Stimulated activated CD4-positive, alpha-beta T cell treated with anti-CD3 and anti-CD28 coated beads, TNF-alpha, amount 100 ng/mL, for 24 hours (primary cell): ENCODE results near the gene ADCY10.
"Not testable (repeated sequence)": the region's sequence is repeated elsewhere in the genome, so short reads cannot be mapped to it uniquely, and the experiment has no call there.

ENCODE experiments used
- DNase-seq, 3 experiments: peaks; one replicate each; pipeline ENCODE4 v3.0.0-alpha.2; 2020; ENCODE audit warnings: low read depth in 3 of 3

Gene ADCY10

DNA sequence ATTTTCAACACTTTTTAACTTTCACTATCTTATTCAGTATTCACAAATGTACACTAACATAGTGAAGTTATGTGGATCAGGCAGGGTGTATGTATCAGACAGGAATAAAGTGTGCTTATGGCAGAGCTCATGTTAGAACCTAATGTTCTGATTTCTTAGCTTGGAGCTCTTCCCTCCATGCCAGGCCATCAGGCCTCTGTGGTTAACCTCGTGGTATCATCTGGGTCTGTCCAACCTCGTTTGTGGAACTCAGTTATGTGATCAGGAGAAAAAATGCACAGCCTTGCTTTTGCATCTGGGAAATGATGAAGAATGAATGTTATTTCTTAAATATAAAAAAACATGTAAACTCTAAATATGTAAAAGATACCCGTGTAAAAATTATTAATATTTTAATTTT lies 105.2 kb downstream of the ADCY10 start:
- no peak for DNase-seq

DNA sequence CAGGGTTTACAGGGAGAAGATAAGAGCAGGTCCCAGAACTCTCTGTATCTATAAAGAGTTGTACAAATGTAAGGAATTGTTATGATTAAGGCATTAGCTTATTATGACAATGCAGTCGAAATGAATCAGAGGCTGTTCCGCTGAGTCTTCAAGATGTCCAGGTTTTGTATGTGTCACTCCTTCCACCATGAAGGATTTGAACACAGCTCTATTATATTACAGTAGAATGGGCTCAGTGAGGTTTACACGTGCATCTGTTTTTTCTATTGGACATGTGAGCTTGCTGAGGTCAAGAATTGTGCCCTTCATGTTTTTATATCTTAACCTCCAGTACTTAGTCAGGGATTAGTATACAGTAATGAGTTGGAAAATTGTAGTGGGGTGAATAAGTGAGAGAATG lies 105.8 kb downstream of the ADCY10 start:
- DNase-seq, result no peak

DNA sequence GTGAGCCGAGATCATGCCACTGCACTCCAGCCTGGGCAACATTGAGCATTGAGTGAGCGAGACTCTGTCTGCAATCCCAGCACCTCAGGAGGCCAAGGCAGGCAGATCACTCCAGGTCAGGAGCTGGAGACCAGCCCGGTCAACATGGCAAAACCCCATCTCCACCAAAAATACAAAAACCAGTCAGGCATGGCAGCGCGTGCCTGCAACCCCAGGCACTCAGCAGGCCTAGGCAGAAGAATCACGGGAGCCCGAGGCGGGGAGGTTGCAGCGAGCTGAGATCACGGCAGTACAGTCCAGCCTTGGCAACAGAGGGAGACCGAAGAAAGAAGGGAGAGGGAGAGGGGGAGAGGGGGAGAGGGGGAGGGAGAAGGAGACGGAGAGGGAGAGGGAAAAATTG lies 107.3 kb downstream of the ADCY10 start:
- DNase-seq, result not testable (repeated sequence)

DNA sequence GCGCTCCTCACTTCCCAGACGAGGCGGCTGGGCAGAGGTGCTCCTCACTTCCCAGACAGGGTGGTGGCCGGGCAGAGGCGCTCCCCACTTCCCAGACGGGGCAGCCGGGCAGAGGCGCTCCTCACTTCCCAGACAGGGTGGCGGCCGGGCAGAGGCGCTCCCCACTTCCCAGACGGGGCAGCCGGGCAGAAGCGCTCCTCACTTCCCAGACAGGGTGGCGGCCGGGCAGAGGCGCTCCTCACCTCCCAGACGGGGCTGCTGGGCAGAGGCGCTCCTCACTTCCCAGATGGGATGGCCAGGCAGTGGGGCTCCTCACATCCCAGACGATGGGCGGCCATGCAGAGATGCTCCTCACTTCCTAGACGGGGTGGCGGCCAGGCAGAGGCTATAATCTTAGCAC lies 107.7 kb downstream of the ADCY10 start:
- not testable (repeated sequence) for DNase-seq

DNA sequence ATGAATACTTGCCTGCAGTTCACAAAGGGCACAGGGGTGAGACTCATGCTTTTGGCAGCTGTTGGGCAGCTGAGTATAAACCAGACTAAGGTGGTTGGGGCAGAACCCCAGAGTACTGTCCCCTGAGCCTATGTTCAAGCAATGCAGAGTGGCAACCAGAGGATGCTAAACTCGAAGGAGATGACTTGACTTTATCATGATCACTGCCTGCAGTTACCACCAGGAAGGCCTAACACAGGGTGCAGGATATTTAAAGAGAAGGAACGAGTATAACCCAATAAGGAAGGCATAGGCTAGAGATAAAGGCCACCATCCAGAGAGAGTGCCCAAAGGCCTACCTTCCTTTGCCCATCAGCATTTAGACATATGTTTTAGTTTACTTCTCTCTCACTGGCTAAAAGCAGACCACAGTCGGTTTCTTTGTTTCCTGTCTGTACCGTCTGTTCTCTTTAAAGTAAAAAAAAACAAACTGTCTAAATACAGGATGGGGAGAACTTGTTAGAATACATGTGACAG lies 108.8 kb downstream of the ADCY10 start:
- DNase-seq, result no peak

DNA sequence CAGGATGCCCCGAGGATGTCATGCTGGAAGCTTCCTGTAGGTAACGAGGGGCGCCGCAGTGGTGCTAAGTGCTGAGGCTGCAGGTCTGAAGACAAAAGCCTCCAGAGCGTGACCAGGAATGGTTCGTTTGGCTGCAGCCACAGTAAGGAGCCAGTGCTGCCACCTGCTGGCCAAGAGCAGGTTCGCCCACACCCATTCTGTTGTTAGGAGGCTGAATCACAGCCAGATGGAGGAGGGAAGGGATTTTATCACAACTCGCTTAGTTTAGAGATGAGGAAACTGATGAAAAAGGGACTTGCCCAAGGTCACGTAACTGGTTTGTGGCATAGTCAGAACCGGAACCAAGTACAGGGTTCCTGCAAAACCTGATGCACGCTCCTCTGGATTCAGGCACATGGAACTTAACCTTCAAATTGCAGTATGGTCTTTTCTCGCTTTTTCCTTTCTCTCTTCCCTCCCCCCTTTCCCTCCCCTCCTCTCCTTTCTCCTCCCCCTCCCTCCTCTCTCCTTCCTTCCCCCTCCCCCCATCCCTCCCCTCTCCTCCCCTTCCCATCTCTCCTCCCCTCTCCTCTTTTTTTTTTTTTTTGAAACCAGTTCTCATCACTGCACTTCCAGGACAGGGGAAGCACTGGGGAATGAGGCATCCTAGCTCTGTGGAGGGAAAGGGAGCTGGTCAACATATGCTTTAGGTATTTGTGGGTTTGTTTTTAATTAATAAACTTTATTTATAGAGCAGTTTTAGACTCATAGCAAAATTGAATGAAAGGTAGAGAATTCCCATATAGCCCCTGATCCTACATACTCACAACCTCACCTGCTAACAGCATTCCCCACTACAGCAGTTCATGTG lies 110.4 kb downstream of the ADCY10 start:
- peak; percentile 83 to 90 (median 85) for DNase-seq

DNA sequence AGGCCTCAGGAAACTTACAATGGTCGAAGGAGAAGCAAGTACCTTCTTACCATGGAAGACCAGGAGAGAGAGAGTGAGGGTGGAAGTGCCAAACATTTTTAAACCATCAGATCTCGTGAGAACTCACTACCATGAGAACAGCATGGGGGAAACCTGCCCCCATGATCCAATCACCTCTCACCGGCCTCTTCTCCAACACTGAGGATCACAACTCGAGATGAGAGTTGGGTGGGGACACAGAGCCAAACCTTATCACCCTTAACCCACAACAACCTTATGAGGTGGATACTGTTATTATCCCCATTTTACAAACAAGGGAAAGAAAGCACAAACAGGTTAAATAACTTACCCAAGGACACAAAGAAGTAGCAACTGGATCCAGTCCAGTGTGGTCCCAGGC lies 111.7 kb downstream of the ADCY10 start:
- DNase-seq, result no peak

DNA sequence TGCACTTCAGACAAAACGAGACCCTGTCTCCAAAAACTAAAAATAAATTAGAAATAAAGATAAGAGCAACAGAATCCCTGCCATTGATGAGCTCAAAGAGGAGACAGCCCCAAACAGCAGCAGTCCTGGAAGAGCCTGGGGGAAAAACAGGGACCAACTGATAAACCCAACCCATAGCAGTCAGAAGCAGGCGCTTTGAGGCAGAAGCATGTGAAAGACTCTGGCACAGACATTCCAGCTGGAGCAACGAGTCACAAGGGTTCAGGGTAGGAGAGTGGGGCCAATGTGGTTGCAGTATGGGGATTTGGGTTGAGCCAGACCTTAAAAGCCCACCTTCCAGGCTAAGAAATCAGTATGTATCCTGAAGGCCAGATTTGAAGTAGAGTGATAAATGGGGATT lies 113.7 kb downstream of the ADCY10 start:
- DNase-seq, result no peak

DNA sequence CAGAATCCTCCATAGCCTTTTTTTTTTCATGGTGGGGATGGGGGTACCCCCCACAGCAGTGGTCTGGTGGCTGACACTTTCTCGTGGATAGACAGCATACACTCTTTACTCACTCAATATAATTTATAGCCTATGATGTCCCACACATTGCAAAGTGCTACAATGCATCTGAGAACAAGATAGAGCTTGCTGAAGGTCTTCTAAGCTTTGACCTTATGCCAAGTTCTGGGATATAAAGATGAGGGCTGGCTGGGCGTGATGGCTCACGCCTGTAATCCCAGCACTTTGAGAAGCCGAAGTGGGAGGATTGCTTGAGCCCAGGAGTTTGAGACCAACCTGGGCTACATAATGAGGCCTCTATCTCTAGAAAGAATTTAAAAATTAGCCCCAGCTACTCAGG lies 114.2 kb downstream of the ADCY10 start:
- no peak for DNase-seq

DNA sequence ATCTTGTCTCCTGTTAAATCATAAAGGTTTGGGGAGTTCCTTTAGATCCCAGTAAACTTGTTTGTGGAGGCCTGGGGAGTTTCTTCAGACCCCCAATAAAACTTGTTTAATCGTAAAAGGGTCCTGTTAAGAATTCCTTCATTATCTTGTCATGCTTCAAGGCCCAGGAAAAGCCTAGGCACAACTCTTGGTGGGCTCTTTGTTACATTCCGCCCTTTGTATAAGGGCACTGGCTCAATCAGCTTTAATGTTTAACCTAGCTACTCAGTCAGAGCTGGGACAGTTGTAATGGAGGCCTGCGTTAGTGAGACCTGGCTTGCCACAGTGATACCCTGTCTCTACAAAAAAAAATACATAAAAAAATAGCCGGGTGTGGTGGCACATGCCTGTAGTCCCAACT lies 115.0 kb downstream of the ADCY10 start:
- DNase-seq, result no peak

DNA sequence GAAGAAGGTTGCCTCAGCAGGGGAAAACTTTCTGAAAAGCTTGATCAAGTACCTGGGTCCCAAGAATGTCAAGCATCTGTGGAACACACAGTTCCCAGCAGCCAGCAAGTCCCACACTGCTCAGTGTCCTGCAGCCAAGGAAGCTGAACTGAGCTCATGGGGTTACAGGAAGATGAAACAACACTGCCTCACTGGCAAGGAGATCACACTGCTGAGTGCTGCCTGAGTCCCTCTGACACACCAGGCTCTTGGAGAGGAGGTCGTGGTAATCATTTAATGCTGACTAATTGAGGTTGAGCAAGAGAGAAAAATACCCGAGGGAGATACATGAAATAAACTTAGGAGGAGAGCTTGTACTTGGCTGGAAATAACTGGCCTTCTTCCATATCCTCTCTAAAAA lies 116.9 kb downstream of the ADCY10 start:
- DNase-seq, result peak in 1 of 3 experiments; percentile 9

DNA sequence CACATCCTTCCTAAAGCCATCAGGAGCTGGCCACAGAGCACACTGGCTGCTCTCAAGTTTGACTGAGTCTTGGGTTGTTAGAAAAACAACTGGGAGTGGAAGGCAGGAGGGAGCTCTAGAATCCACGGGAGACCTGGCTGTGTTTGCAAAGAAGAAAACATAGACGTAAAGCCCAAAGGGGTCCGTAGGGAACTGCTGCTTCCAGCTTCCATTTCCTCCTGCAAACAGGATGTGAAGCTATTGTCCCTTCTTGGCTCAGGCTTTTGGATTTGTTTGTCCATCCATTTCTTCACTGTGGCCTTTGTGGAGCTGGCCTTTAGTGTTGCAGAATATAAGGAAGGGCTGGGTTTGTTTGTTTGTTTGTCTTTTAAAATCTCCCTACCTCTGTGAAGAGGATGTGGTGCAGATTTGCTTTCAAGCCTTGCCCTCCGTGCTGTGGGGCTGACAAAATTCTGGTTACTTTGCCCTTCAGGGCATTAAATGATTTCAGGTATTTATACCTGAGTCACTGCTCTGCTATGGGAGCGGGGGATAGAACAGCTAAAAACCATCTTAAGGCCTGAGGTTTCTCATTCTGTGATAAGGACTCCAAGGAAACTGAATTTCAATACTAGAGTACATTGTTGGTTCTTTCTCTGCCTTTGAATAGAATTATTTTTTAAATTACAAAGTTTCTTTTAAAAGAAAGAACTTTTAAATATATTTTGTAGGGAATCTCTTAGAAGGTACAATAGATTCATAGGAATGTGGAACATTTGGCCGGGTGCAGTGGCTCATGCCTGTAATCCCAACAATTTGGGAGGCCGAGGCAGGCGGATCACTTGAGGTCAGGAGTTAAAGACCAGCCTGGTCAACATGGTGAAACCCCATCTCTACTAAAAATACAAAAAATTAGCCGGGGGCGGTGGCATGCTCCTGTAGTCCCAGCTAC lies 117.9 kb downstream of the ADCY10 start:
- no peak for DNase-seq

DNA sequence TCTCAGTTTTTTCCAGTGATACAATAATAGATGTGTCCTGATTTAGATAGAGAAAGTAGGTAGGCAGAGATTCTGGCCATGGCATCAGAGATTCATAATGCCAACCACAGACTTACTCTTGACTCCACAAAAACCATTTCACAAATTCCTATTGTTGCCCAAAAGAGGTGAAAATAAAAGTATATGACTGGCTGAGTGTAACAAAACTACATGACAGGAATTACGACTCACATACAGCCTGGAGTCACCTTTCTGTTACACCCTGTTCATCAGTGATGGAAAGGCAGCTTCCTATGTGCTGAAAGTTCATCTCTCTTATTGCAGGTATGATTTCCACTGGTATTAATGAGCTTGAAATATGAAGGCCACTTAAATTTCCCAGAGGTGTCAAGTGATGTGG lies 119.9 kb downstream of the ADCY10 start:
- DNase-seq, result no peak

DNA sequence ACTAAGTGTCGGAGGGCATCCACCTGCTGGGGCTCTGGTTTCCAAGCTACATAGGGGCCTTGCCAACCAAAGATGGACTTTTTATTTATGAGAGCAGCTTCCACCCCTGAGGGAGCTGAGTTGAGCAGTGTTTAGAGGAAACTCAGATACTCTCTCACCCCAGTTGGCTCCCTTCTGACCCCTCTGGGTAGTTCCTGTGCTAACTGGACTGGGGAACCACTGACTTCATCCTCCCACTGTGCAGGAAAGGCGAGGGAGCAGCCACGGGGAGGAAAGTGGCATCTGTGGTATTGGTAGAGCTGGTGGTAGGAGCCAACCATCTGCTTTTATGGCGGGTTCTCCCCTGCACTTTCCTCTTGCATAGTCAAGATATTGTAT lies 121.8 kb downstream of the ADCY10 start:
- DNase-seq, result no peak

DNA sequence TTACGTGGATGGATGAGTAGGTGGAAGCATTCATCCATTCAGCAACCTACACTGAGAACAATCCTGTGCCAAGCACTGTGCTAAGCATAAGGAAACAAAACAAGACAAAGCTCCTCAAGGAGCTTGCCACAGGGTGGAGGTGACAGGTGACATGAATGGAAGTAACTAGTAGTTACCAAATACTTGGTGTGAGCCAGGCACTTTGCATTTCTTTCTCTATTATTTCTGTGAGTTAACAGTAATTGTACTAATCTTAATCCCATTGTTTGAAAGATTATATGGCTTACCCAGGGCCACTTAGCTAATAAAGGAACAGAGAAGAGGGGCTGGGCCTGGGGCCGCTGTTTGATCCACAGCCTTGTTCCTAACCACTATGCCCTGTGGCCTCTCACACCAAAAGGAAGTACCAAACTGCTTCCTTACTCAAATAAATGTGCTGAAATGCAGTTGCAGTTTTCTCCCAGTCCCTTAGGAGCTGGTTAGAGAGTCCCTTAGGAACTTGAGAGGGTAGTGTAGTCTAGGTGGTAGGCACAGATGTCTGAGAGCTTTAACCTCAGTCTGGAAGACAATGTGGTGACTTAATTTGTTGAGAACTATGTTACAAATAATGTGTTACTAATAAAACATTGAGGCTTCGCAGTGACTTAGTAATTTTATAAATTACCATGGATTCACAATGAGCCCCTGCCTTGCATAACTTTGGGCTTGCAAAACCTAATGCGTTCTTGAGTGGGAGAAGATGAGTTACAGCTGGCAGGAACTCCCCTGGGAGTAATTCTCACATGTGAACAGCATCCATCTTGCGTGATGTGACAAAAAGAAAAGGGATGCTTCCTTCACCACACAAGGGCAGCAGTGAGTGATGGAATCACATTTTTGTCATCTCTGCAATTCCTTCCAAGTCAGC lies 122.4 kb downstream of the ADCY10 start:
- DNase-seq, result no peak

DNA sequence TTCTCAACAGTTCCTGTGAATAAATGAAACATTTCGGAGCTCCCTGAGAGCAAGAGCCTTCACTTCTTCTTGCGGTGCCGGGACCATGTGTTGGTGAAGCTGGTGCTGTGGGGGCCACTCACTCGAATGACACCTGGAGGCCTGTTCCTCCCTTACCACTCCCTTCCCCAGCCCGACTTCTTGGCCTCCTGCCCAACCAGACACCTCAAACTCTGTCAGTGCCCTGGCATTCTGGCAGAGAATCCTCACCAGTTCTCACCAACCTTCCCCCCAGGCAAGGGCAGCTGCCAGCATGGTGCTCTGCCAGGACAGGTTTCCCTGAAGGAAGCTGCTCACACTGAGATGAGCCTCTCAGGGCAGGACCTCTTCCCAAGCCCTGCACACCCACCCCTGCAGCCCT lies 123.8 kb downstream of the ADCY10 start:
- no peak for DNase-seq

DNA sequence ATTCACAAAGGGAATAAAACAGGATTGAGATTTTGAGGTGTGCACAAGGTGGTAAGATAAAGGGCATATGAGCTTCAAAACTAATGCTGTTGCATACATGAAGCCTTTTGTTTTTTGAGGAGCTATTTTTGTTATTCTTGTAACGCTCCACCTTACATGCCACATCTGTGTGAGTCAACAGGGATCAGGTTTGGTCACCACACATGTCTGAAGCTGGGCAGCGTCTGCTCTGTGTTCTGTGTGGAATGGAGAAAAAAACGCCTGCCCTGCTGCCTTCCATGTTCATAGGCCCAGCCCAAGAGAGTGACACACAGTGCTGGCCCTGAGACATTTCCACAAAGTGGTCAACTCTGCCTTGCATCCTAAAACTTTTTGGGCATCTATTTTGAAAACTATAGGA lies 124.4 kb downstream of the ADCY10 start:
- DNase-seq, result no peak

DNA sequence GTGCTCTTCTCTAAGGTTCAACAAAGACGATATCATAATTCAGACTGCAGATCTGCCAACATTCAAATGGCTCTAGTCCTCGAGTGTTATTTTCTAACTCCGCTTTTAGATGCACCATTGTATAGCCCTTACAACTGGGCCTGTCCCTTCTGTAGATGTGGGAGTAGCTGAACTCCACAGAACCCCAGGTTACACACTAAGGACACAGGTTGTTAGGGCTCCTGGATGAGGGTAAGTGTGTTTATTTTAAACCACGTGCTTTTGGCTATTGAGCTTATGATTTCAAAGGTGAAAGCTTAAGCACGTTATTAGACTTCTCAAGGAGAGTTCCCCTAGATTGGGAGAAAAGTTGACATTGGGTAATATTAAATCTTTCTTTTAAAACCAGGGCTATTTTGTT lies 127.4 kb downstream of the ADCY10 start:
- no peak for DNase-seq

DNA sequence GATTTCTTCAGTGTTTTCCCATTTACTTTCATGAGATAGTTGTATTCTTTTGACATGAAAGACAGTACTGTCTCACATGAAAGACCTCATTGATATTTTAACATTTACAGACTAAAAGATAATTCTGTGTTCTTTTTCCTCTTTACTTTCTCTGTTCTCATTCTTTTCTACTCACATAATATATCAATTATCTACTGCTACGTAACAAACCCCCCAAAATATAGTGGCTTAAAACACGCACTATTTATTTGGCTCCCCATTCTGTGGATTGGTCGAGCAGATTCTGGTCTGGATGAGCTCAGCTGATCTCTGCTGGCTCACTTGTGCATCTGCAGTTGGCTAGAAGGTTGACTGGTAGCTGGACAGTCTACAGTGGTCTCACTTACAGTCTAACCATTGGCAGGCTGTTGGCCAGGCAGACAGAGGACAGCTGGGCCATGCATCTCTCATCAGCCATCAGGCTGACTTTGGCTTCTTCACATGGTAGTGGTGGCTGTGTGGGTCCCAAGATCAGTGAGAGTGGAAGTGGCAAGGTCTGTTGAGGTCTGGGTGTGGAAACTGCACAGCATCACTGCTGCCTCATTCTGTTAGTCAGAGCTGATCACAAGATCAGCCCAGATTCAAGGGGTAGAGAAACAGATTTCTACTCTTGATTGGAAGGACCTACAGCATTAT lies 128.9 kb downstream of the ADCY10 start:
- no peak for DNase-seq

DNA sequence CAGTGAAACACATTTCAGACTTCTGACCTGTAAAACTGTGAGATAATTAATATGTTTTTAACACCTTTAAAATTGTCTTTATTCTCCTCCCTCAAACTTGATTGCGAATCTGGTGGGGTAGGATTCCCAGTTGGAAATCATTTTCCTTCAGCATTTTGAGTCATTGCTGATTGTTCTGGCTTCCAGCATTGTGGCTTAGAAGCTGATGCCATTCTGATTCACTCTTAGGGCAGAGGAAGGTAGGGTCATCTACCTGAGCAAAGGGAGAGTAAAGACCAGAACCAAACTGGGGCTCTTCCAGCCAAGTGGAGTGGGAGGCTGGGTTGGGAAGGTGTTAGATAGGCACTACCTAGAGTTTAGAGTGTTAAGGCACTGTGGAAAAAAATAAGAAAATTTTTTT lies 131.0 kb downstream of the ADCY10 start:
- DNase-seq, result no peak

DNA sequence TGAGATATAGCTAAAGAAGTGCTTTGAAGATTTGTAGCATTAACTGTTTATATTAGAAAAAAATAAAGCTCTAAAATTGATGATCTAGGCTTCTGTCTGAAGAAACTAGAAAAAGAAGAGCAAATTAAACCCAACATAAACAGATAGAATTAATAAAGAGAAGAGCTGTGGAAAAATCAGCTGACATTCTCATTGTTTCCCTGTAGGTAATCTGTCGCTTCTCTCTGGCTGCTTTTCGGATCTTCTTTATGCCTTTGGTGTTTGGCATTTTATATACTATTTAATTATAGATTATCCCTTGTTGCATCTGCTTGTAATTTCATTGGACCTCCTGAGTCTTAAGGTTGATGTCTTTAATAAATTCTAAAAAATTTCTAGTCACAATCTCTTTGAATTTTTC lies 132.4 kb downstream of the ADCY10 start:
- DNase-seq, result no peak
